ENCODE data around the gene C22orf23.
"Not testable (repeated sequence)": the region's sequence is repeated elsewhere in the genome, so short reads cannot be mapped to it uniquely, and the experiment has no call there.

DNA sequence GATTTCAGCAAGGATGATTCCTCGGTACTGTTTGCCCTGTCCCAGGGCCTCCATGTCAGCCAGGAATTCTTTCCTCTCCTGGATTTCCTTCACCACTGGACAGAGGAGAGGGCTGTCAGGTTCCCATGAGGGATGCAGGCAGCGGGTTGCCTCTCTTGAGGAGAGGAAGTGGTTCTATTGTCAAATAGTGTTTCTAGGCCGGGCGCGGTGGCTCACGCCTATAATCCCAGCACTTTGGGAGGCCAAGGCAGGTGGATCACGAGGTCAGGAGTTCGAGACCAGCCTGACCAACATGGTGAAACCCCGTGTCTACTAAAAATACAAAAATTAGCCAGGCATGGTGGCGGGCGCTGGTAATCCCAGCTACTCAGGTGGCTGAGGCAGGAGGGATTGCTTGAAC lies 9.0 kb downstream of the C22orf23 start:
- TF ChIP-seq, protein P1, sequence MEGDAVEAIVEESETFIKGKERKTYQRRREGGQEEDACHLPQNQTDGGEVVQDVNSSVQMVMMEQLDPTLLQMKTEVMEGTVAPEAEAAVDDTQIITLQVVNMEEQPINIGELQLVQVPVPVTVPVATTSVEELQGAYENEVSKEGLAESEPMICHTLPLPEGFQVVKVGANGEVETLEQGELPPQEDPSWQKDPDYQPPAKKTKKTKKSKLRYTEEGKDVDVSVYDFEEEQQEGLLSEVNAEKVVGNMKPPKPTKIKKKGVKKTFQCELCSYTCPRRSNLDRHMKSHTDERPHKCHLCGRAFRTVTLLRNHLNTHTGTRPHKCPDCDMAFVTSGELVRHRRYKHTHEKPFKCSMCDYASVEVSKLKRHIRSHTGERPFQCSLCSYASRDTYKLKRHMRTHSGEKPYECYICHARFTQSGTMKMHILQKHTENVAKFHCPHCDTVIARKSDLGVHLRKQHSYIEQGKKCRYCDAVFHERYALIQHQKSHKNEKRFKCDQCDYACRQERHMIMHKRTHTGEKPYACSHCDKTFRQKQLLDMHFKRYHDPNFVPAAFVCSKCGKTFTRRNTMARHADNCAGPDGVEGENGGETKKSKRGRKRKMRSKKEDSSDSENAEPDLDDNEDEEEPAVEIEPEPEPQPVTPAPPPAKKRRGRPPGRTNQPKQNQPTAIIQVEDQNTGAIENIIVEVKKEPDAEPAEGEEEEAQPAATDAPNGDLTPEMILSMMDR (IDR thresholded peaks at IDR 0.05) = not testable (repeated sequence)
- TF ChIP-seq POLR2A, POLR2AphosphoS5 (IDR thresholded peaks at IDR 0.05): not testable (repeated sequence)
